ENCODE data around the gene LRRC4C.

DNA sequence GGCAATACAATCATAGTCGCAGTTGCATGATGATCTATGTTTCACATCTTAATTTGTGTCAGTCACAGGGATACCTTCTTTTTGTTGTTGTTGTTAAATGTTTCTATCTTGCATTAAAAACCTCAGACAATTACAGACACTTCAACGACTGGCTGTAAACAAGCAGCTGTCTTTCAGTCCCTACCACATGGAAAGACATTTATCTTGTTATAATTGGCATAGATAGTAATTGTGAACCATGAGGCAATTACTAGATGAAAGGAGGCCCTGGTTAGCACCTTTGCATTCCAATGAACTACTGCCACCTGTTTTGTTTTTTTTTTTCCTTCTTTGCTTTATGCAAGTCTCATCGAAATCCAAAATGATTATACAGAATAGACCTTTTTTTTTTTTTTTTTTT, 416.8 kb downstream of the LRRC4C start:
- TF ChIP-seq, protein P1, sequence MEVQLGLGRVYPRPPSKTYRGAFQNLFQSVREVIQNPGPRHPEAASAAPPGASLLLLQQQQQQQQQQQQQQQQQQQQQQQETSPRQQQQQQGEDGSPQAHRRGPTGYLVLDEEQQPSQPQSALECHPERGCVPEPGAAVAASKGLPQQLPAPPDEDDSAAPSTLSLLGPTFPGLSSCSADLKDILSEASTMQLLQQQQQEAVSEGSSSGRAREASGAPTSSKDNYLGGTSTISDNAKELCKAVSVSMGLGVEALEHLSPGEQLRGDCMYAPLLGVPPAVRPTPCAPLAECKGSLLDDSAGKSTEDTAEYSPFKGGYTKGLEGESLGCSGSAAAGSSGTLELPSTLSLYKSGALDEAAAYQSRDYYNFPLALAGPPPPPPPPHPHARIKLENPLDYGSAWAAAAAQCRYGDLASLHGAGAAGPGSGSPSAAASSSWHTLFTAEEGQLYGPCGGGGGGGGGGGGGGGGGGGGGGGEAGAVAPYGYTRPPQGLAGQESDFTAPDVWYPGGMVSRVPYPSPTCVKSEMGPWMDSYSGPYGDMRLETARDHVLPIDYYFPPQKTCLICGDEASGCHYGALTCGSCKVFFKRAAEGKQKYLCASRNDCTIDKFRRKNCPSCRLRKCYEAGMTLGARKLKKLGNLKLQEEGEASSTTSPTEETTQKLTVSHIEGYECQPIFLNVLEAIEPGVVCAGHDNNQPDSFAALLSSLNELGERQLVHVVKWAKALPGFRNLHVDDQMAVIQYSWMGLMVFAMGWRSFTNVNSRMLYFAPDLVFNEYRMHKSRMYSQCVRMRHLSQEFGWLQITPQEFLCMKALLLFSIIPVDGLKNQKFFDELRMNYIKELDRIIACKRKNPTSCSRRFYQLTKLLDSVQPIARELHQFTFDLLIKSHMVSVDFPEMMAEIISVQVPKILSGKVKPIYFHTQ (CRISPR knock-in tag; IDR thresholded peaks at IDR 0.05), result no peak
- TF ChIP-seq CTCF (IDR thresholded peaks at IDR 0.05), result no peak
- TF ChIP-seq, protein P2, sequence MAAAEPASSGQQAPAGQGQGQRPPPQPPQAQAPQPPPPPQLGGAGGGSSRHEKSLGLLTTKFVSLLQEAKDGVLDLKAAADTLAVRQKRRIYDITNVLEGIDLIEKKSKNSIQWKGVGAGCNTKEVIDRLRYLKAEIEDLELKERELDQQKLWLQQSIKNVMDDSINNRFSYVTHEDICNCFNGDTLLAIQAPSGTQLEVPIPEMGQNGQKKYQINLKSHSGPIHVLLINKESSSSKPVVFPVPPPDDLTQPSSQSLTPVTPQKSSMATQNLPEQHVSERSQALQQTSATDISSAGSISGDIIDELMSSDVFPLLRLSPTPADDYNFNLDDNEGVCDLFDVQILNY (CRISPR knock-in tag; IDR thresholded peaks at IDR 0.05), result no peak
- no peak for TF ChIP-seq USF1 (CRISPR knock-in tag; IDR thresholded peaks at IDR 0.05)
- no peak for TF ChIP-seq OVOL2 (CRISPR knock-in tag; IDR thresholded peaks at IDR 0.05; ENCODE audit: borderline replicate concordance)
- TF ChIP-seq GTF2I (CRISPR knock-in tag; conservative IDR thresholded peaks at IDR 0.05), result no peak
- TF ChIP-seq TEAD4 (CRISPR knock-in tag; IDR thresholded peaks at IDR 0.05), result no peak
